ENCODE results near the gene HHLA2. TPM values are rescaled to one million over a fixed set of nuclear protein-coding genes. Genes with fewer than 3 reads are reported as not detected.

The HHLA2 gene
- total RNA-seq, 1 donor from 2014 or later = not detected

DNA sequence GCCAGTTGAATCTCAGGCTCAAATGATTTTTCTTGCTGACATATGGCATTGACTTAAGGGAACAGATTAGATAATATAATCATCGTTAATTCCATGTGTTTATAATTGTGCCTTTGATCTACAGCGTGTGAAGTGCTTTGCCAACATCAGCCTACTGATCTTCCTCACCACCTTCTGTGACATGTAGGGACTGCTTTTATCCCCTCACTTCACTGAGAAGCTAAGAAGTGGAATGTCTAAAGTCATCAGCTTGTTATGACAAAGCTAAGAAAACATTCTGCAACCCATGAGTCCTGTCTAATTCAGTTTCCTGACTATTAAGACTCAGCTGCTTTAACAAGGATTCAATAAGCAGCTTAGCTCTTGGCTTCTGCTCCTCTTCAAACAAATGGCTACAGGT is 108.0 kb downstream of the HHLA2 start:
- Mint-ChIP-seq H3K27me3 (peaks cover 4% of the 10 kb centered on the region), H3K4me1 (ENCODE audit: low read depth) (peaks cover 12% of the 10 kb centered on the region), H3K27ac (no peak overlapping the region), H3K9me3 (ENCODE audit: low read depth) (no peaks in the 10 kb centered on the region), H3K4me3 (ENCODE audit: low read depth) (no peak overlapping the region), H3K36me3 (ENCODE audit: insufficient read depth) (no peaks in the 10 kb centered on the region)
- TF ChIP-seq, protein P1, sequence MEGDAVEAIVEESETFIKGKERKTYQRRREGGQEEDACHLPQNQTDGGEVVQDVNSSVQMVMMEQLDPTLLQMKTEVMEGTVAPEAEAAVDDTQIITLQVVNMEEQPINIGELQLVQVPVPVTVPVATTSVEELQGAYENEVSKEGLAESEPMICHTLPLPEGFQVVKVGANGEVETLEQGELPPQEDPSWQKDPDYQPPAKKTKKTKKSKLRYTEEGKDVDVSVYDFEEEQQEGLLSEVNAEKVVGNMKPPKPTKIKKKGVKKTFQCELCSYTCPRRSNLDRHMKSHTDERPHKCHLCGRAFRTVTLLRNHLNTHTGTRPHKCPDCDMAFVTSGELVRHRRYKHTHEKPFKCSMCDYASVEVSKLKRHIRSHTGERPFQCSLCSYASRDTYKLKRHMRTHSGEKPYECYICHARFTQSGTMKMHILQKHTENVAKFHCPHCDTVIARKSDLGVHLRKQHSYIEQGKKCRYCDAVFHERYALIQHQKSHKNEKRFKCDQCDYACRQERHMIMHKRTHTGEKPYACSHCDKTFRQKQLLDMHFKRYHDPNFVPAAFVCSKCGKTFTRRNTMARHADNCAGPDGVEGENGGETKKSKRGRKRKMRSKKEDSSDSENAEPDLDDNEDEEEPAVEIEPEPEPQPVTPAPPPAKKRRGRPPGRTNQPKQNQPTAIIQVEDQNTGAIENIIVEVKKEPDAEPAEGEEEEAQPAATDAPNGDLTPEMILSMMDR (IDR thresholded peaks at IDR 0.05; ENCODE audit: unreplicated experiment) = no peak
- DNase-seq (ENCODE audit: low spot score, unreplicated experiment) = no peak

- Mint-ChIP-seq H3K4me1 (ENCODE audit: low read depth) (peaks cover 12% of the 10 kb centered on the region), H3K27me3 (peaks cover 4% of the 10 kb centered on the region), H3K4me3 (ENCODE audit: low read depth) (no peak overlapping the region), H3K27ac (no peak overlapping the region), H3K36me3 (ENCODE audit: insufficient read depth) (no peaks in the 10 kb centered on the region), H3K9me3 (ENCODE audit: low read depth) (no peaks in the 10 kb centered on the region)
- no peak for DNase-seq (ENCODE audit: low spot score, unreplicated experiment)
- TF ChIP-seq, protein P1 (IDR thresholded peaks at IDR 0.05; ENCODE audit: unreplicated experiment) = no peak
These were observed 109.8 kb downstream of the HHLA2 start for GRCh38 chr3:108406063-108406660.

GRCh38 chr3:108406661-108407206 is 110.4 kb downstream of the HHLA2 start:
- Mint-ChIP-seq H3K9me3 (ENCODE audit: low read depth) (peaks cover 2% of the 10 kb centered on the region), H3K4me3 (ENCODE audit: low read depth) (no peak overlapping the region), H3K4me1 (ENCODE audit: low read depth) (peaks cover 12% of the 10 kb centered on the region), H3K36me3 (ENCODE audit: insufficient read depth) (peaks cover 1% of the 10 kb centered on the region), H3K27me3 (peaks cover 1% of the 10 kb centered on the region), H3K27ac (no peak overlapping the region)
- TF ChIP-seq, protein P1 (IDR thresholded peaks at IDR 0.05; ENCODE audit: unreplicated experiment) = peak; percentile 60
- no peak for DNase-seq (ENCODE audit: low spot score, unreplicated experiment)

DNA sequence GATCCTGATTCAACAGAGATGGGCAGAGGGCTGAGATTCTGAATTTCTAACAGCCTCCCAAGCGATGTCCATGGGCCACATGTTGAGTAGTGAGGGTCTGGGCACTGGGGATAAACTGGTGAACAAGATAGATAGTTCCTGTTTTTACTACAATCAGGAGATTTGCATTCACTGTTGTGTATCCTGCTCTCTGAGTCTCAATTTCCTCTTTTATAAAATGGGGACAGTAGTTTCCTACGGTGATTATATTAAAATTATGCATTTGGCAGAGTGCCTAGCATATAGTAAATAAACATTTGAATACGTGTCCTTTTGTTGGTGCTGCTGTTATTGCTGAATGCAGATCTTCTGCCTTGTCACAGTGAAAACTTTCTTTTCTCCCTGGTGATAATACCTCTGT is 111.5 kb downstream of the HHLA2 start:
- H3K4me3 Mint-ChIP-seq (ENCODE audit: low read depth) = no peak overlapping the region
- TF ChIP-seq, protein P1 (IDR thresholded peaks at IDR 0.05; ENCODE audit: unreplicated experiment) = no peak
- H3K9me3 Mint-ChIP-seq (ENCODE audit: low read depth) = peaks cover 2% of the 10 kb centered on the region
- no peak for DNase-seq (ENCODE audit: low spot score, unreplicated experiment)
- H3K36me3 Mint-ChIP-seq (ENCODE audit: insufficient read depth) = peaks cover 1% of the 10 kb centered on the region
- no peak overlapping the region for H3K27ac Mint-ChIP-seq
- no peaks in the 10 kb centered on the region for H3K27me3 Mint-ChIP-seq
- peaks cover 16% of the 10 kb centered on the region for H3K4me1 Mint-ChIP-seq (ENCODE audit: low read depth)

GRCh38 chr3:108408883-108409799 is 112.8 kb downstream of the HHLA2 start:
- H3K27me3 Mint-ChIP-seq = no peaks in the 10 kb centered on the region
- no peak overlapping the region for H3K4me3 Mint-ChIP-seq (ENCODE audit: low read depth)
- peaks cover 1% of the 10 kb centered on the region for H3K36me3 Mint-ChIP-seq (ENCODE audit: insufficient read depth)
- peaks cover 2% of the 10 kb centered on the region for H3K9me3 Mint-ChIP-seq (ENCODE audit: low read depth)
- H3K4me1 Mint-ChIP-seq (ENCODE audit: low read depth) = peaks cover 17% of the 10 kb centered on the region
- no peak for DNase-seq (ENCODE audit: low spot score, unreplicated experiment)
- TF ChIP-seq, protein P1 (IDR thresholded peaks at IDR 0.05; ENCODE audit: unreplicated experiment) = no peak
- no peak overlapping the region for H3K27ac Mint-ChIP-seq
